ENCODE measurements around the gene NKX2-4.

NKX2-4 gene

DNA sequence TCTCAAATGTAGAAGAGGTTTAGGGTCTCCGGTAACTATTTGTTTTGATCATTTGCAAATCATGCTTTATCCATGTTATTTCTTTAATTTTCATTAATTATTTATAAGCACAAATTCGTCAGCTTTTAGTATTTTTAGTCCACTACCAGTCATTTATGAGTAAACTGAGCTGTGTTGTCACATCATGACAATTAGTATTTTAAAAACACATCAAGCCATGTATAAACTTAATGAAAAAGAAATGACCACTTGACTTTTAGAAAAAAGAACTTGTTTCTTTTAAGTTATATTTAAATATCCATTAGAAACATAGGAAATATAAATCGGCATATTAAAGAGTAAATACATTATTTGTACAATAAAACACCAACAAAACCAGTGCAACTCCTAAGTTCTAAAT is 2.8 kb downstream of the NKX2-4 start:
- TF ChIP-seq, protein P1, sequence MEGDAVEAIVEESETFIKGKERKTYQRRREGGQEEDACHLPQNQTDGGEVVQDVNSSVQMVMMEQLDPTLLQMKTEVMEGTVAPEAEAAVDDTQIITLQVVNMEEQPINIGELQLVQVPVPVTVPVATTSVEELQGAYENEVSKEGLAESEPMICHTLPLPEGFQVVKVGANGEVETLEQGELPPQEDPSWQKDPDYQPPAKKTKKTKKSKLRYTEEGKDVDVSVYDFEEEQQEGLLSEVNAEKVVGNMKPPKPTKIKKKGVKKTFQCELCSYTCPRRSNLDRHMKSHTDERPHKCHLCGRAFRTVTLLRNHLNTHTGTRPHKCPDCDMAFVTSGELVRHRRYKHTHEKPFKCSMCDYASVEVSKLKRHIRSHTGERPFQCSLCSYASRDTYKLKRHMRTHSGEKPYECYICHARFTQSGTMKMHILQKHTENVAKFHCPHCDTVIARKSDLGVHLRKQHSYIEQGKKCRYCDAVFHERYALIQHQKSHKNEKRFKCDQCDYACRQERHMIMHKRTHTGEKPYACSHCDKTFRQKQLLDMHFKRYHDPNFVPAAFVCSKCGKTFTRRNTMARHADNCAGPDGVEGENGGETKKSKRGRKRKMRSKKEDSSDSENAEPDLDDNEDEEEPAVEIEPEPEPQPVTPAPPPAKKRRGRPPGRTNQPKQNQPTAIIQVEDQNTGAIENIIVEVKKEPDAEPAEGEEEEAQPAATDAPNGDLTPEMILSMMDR (IDR thresholded peaks at IDR 0.05; ENCODE audit: control insufficient read depth, insufficient read depth, low read depth, low read length, missing control alignments) = no peak
- no peak for DNase-seq (ENCODE audit: low read depth)
- no peak overlapping the region for H3K4me3 ChIP-seq (ENCODE audit: control insufficient read depth, low read depth, low read length)

- no peak overlapping the region for H3K4me3 ChIP-seq (ENCODE audit: control insufficient read depth, low read depth, low read length)
- no peak for DNase-seq (ENCODE audit: low read depth)
- TF ChIP-seq, protein P1 (IDR thresholded peaks at IDR 0.05; ENCODE audit: control insufficient read depth, insufficient read depth, low read depth, low read length, missing control alignments) = no peak
Observed at GRCh38 chr20:21393816-21394519, 3.4 kb downstream of the NKX2-4 start.

DNA sequence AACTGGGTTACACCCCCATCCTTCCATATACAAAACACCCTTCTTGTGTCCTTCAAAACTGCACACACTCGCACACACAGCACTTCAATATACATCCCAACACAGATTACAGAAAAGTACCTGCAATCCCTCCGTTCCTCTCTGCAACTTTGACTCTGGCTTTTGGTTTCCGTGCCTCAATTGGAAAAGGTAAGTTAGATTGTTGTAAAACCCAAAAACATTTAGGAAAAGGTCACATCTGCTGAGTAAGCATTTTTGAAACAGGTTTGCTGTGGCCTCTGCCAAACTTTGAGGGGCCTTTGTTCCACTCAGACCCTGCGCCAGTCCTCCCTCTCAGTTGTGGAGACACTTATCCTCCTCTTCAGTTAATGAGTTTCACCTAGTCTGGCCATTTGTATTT is 4.2 kb downstream of the NKX2-4 start:
- no peak for DNase-seq (ENCODE audit: low read depth)
- TF ChIP-seq, protein P1 (IDR thresholded peaks at IDR 0.05; ENCODE audit: control insufficient read depth, insufficient read depth, low read depth, low read length, missing control alignments) = no peak
- H3K4me3 ChIP-seq (ENCODE audit: control insufficient read depth, low read depth, low read length) = no peak overlapping the region

- no peak for DNase-seq (ENCODE audit: low read depth)
- no peak overlapping the region for H3K4me3 ChIP-seq (ENCODE audit: control insufficient read depth, low read depth, low read length)
- TF ChIP-seq, protein P1 (IDR thresholded peaks at IDR 0.05; ENCODE audit: control insufficient read depth, insufficient read depth, low read depth, low read length, missing control alignments) = no peak
Observed at GRCh38 chr20:21391972-21392352, 5.4 kb downstream of the NKX2-4 start.

- TF ChIP-seq, protein P1 (IDR thresholded peaks at IDR 0.05; ENCODE audit: control insufficient read depth, insufficient read depth, low read depth, low read length, missing control alignments) = no peak
- no peak overlapping the region for H3K4me3 ChIP-seq (ENCODE audit: control insufficient read depth, low read depth, low read length)
- DNase-seq (ENCODE audit: low read depth) = no peak
Observed at GRCh38 chr20:21391185-21391971, 5.9 kb downstream of the NKX2-4 start.

DNA sequence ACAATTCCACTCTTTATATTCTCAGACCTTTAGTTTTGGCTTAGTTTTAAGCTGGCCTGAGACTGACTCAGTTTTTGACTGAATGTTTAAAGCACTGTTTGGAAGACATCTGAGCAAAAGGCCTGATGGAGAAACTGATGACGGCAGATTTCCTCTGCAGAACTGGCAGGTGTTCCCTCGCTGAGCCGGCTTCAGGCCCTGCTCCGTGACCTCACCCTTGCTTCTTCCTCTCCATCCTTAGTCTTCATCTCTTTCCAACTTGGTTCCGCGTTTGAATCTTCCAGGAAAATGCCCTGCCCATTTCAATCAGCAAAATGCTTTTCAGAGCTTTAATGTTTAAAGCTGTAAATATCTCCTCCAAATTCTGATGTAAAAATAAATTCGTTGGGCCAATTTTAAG is 6.6 kb downstream of the NKX2-4 start:
- H3K4me3 ChIP-seq (ENCODE audit: control insufficient read depth, low read depth, low read length) = no peak overlapping the region
- TF ChIP-seq, protein P1 (IDR thresholded peaks at IDR 0.05; ENCODE audit: control insufficient read depth, insufficient read depth, low read depth, low read length, missing control alignments) = no peak
- no peak for DNase-seq (ENCODE audit: low read depth)
